Activated CD8-positive, alpha-beta memory T cell treated with anti-CD3 and anti-CD28 coated beads for 24 hours (primary cell): ENCODE results near the gene ACSL6.

ENCODE experiments used
- DNase-seq: peaks from one replicate; pipeline ENCODE4 v3.0.0-alpha.2; 2020

ACSL6 gene

DNA sequence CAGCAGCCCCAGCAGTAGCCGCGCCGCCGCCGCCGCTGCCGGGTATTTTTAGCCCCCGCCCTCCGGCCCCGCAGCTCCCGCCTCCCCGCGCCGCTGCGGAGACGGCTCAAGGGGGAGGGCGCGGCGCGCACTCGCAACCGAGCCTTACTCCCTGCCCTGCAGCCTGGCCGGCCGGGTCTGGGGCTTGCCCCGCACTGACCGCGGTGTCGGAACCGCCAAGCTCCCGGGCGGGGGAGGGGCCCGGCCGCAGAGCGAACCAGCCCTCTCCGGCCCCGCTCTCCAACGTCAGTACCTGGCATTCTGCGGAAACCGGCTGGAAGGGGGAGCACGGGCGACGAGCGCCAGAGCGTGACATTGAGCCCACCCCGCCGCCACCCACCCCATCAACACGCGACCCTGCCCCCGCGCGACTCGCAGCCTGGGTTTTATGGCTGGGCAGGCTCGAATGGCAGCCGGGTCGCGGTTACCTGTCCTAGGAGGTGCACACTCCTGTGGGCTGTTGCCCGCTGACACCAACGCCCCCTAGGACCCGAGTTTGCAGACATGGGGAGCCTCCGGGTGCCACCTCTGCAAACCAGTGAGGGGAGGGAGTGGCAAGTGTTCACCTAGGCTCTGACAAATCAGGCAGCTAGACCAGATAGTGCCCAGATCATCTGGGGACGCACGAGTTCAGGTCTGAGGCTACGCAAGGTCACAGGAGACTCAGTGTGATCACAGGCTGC, at the start of gene ACSL6:
Gene ACSL6, minus strand, starts transcription at position 37 of the 722 bp plus-strand sequence. CDS start 105 bp downstream, outside the sequence.
- DNase-seq = peak; percentile 72

GRCh38 chr5:132060501-132061161, 49.2 kb upstream of the ACSL6 start, which contains the start of gene IL3:
Gene IL3, plus strand, starts transcription at chr5:132060655. Its CDS starts 52 bp downstream, at chr5:132060707.
- DNase-seq = peak; percentile 50

GRCh38 chr5:132059696-132060500, 48.4 kb upstream of the ACSL6 start:
- DNase-seq = peak; percentile 54

GRCh38 chr5:132059043-132059695, 47.7 kb upstream of the ACSL6 start:
- DNase-seq = peak; percentile 60

GRCh38 chr5:132058646-132059042, 47.2 kb upstream of the ACSL6 start:
- DNase-seq = no peak

DNA sequence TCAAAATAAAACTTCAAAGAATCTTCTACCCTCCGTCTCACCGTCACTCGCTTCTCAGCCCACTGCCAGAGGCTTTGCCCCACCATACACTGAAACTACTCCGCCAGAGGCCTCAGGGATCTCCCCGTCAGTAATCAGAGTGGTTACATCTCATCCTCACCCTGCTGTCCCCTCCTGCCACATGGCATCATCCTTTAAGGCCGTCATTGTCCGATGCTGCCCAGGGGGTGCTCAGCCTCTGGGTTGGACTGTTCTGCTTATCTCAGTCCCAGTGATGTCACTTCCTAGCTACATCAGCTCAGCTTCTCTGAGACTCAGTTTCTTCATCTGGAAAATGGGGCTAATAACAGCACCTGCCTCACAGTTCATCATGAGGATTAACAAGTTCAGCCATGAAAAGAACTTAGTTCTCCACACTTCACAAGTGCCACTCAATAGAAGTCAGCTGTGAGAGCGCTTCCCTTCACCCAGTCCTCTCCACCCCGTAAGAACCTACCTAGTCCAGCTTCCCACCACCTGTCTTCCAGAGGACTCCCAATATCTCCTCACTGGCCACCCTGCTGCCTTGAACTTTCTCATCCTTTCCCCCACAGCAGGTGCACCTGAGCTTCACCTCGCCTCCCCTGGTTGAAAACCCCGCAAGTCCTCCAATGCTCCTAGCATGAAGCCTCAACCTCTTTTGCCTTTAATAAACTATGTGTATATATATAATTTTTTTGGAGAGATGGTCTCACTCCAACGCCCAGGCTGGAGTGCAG, 46.2 kb upstream of the ACSL6 start:
- DNase-seq = peak; percentile 54

DNA sequence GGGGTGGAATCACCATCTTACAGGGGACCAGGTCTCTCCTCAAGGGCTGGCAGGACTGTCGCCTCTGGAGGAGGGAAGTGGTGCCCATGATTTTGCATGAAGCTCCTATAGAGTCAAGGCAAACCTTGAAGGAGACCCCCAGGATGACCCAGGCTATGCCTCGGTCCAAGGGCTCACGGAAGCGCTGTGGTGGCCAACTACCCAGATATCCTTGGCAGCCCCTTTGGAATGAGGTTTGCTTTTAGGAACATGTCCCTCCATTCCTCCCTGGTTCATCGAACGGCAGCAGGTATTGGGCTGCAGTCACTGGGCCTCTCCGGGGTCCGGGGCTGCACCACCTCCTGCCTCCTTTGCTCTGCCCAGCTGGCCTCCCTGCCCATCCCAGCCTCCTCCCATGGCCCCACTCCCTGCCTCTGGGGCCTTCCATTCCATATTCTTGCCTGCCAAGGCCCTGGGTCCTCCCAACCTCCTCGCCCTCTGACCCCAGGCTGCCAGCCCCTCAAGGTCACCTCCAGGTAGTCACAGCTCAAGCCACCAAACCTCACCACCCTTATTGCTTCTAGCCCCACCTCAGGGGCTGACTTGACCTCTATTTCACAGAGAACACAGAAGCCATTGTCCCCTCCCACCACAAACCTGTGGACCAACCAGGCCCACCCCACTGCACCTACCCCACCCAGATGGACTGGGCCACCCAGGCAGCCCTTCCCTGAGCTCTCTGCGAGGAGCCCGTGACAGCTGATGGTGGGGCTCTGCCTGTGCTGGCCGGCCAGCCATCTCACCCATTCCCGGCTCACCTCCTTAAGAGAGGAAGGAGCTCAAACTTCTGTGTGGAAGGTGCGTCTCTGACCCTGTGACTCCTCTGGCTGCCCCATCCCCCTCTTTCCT, 45.4 kb upstream of the ACSL6 start:
- peak; percentile 58 for DNase-seq

DNA sequence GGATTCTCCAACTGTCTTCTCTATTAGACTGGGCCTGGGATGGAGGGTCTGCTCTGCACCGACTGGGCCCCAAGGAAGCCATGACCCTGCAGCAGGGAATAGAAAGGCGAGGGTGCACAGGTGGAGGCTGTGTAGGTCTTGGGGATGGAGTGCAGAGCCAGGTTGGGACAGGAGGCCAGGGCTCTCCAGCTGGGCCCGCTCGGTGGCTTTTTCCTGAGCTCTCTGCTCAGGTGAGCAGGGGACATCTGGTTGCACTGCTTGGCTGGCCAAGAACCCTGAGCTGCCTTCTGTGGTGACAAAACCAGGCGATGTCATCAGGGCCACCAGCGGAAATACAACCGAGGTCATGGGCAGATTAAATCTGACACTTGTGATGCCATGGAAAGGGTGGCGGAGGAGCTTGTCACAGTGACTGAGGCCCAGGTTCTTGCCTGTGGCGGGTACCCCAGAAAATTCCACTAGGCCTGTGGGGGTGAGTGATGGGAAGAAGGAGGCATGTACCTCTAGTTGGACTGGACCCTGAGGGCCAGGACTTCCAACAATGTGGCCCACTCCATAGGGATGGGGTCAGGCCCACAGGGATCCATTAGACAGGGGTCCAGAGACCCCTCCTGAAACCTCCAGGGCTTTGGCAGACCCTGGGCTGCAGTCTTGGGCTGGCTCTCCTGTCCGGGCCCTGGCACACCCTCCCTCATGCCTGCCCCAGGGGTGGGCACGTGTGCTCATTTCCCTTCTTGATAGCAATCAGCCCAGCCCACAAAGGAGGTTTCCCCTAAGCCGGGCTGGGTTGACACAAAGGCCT, 44.6 kb upstream of the ACSL6 start:
- peak; percentile 63 for DNase-seq

DNA sequence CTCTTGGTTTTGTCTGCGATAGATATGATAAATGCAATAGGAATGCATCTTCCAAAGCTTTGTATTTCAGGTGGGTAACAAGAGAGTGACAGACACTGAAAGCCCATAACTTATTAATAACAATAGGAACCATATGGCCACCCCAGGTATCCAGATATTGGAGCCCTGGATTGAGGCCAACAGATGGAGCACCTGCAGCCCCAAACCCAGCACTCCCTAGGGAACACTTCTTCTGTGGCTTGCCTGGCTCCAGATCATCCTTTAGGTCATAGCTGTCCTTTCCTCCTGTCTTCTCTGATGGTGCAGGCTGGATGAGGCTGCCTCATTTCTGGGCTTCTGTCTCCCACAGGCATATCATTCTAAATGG, 44.0 kb upstream of the ACSL6 start:
- peak; percentile 55 for DNase-seq

- DNase-seq = peak; percentile 54
Measured at GRCh38 chr5:132054697-132055440, 43.4 kb upstream of the ACSL6 start.

DNA sequence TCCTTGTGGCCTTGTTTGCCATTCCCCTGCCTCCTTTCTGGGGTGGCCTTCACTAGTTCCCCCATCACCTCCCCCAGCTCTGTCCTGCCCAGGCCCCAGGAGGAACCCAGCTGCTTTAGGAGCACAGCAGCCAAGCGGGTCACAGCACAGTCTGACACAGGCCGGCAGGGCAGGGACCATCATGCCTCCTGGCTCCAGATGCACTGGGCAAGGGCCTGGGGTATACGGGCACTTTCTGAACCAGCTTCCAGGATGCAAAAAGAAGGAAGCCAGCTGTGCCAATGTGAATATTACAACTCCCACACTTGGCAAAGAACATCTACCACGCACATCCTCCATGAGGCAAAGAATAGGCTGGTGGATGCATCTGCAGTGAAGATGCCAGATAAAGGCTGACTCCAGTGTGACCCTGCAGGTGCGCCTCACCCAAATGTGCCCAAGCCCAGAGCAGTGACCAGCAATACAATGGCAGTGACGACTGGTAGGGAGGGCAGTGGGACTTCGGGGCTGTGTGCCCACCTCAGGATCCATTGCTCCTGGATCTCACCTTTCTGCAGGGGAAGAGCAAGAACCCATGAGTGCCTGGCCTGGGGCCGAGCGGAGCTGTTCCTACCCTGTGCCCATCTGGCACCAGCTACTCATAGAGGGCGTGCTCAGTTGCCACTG, 42.7 kb upstream of the ACSL6 start:
- DNase-seq = peak; percentile 54

GRCh38 chr5:132053483-132053882, 42.0 kb upstream of the ACSL6 start:
- DNase-seq = peak; percentile 55

DNA sequence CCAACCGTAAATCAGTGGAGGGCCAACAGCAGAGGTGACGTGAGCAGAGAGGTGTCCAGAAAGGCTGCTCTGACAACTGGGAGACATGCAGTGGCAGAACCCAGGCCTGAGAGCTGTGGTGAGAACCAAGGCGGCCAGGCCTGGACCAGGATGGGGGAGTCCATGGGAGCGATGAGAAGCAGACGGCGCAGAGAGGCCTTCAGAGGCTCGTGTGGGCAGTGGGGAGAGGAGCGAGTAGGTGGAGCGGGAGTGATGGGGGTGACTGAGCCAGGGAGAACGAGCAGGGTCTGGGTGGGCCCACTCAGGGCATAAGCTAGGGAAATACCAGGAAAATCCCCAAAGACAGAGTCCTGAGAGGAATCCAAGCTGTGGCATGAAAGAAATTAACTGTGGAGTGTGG, 41.1 kb upstream of the ACSL6 start:
- DNase-seq = no peak

- peak; percentile 49 for DNase-seq
Measured at GRCh38 chr5:132050661-132051552, 39.4 kb upstream of the ACSL6 start.

GRCh38 chr5:132050136-132050535, 38.7 kb upstream of the ACSL6 start:
- DNase-seq = peak; percentile 49

DNA sequence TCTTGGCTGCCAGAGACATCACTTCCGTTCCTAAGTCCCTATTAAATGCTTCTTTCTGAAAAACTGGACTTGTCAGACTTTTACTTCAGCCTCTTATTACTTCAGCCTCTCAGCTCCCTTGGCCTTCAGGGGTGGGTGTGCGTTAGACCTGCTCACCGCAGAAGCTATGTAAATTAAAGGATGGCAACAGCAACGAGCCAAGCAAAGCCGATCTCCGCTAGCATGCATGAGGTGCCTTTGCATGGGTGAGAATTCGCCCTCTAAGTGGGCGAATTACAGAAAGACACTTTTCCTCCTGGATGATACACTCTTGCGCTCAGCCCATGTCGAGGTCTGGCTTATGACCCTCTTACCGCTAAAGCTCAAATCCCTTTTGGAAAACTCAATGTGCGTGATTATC, 38.1 kb upstream of the ACSL6 start:
- no peak for DNase-seq

GRCh38 chr5:132049093-132049492, 37.6 kb upstream of the ACSL6 start:
- DNase-seq = no peak

DNA sequence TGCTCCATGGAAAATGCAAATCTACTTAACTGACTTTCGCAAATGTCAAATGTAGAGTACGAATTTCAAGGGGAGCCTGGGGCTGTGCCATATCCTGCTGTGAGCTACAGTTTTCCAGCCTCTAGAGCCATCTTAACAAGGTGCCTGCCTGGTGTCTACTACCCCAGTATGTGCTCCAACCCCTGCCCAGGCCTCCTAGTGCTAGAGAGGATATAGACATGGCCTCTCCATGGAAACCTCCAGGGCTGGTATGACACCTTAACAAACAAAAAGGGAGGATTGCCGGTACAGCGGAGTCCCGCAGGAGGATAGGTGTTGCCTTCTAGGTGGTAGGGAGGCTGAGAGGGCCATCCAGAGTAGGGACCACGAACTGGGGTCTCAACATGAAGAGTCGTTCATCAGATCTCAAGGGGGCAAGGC, 35.4 kb upstream of the ACSL6 start:
- DNase-seq = peak; percentile 50
